ENCODE measurements around the gene ITGA1. TPM values are rescaled to one million over a fixed set of nuclear protein-coding genes. Genes with fewer than 3 reads are reported as not detected.
A peak's percentile ranks its signal among the peaks of the same experiment; 100 is the strongest.

The ITGA1 gene
- total and polyA plus RNA-seq, 2 of the 13 experiments (the other 11 are each of a cell fraction or from before 2014, with no cell fraction given) = 23.1 to 28.6 TPM

GRCh38 chr5:52787600-52788504 lies at the start of gene ITGA1, which contains the start of gene PELO (continued):
- TF ChIP-seq ZNF430 (CRISPR knock-in tag; IDR thresholded peaks at IDR 0.05) (peak; percentile 81), ZNF530 (CRISPR knock-in tag; IDR thresholded peaks at IDR 0.05; ENCODE audit: low read depth) (no peak), NCOA5 (CRISPR knock-in tag; IDR thresholded peaks at IDR 0.05) (no peak), ZNF766 (CRISPR knock-in tag; IDR thresholded peaks at IDR 0.05; ENCODE audit: borderline replicate concordance) (0 out of 2 replicates have a peak, but pooled peaks have one; percentile 19), ZNF260 (CRISPR knock-in tag; IDR thresholded peaks at IDR 0.05; ENCODE audit: borderline replicate concordance, low read depth) (no peak), HMG20A (CRISPR knock-in tag; IDR thresholded peaks at IDR 0.05; ENCODE audit: borderline replicate concordance) (no peak), AGO2 (optimal IDR thresholded peaks at IDR 0.05; ENCODE audit: low read depth, low read length) (peak; percentile 90), ZBTB38 (CRISPR knock-in tag; IDR thresholded peaks at IDR 0.05) (peak; percentile 26; the same call in 1 of the 2 replicates), PHF20 (CRISPR knock-in tag; IDR thresholded peaks at IDR 0.05) (peak; percentile 40; the same call in 1 of the 2 replicates), KAT7 (CRISPR knock-in tag; IDR thresholded peaks at IDR 0.05; ENCODE audit: borderline replicate concordance) (peak; percentile 95; the same call in 1 of the 2 replicates), ZNF761 (CRISPR knock-in tag; conservative IDR thresholded peaks at IDR 0.05) (no peak), ZNF713 (CRISPR knock-in tag; IDR thresholded peaks at IDR 0.05) (0 out of 2 replicates have a peak, but pooled peaks have one; percentile 59), ZFP1 (CRISPR knock-in tag; IDR thresholded peaks at IDR 0.05) (0 out of 2 replicates have a peak, but pooled peaks have one; percentile 21), PCBP1 (IDR thresholded peaks at IDR 0.05; ENCODE audit: borderline replicate concordance, low read depth, low read length) (no peak), MAZ (IDR thresholded peaks at IDR 0.05; ENCODE audit: borderline replicate concordance, low read depth, low read length) (peak; percentile 39; the same call in 1 of the 2 replicates), MAZ (CRISPR knock-in tag; IDR thresholded peaks at IDR 0.05; ENCODE audit: low read depth) (peak; percentile 84), GLI4 (CRISPR knock-in tag; IDR thresholded peaks at IDR 0.05; ENCODE audit: borderline replicate concordance) (0 out of 2 replicates have a peak, but pooled peaks have one; percentile 34), ZNF788 (CRISPR knock-in tag; IDR thresholded peaks at IDR 0.05; ENCODE audit: borderline replicate concordance) (peak; percentile 80; the same call in 1 of the 2 replicates)
- TF ChIP-seq, protein P1, sequence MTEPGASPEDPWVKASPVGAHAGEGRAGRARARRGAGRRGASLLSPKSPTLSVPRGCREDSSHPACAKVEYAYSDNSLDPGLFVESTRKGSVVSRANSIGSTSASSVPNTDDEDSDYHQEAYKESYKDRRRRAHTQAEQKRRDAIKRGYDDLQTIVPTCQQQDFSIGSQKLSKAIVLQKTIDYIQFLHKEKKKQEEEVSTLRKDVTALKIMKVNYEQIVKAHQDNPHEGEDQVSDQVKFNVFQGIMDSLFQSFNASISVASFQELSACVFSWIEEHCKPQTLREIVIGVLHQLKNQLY (CRISPR knock-in tag; IDR thresholded peaks at IDR 0.05) = 0 out of 2 replicates have a peak, but pooled peaks have one; percentile 48
- TF ChIP-seq, protein P2, sequence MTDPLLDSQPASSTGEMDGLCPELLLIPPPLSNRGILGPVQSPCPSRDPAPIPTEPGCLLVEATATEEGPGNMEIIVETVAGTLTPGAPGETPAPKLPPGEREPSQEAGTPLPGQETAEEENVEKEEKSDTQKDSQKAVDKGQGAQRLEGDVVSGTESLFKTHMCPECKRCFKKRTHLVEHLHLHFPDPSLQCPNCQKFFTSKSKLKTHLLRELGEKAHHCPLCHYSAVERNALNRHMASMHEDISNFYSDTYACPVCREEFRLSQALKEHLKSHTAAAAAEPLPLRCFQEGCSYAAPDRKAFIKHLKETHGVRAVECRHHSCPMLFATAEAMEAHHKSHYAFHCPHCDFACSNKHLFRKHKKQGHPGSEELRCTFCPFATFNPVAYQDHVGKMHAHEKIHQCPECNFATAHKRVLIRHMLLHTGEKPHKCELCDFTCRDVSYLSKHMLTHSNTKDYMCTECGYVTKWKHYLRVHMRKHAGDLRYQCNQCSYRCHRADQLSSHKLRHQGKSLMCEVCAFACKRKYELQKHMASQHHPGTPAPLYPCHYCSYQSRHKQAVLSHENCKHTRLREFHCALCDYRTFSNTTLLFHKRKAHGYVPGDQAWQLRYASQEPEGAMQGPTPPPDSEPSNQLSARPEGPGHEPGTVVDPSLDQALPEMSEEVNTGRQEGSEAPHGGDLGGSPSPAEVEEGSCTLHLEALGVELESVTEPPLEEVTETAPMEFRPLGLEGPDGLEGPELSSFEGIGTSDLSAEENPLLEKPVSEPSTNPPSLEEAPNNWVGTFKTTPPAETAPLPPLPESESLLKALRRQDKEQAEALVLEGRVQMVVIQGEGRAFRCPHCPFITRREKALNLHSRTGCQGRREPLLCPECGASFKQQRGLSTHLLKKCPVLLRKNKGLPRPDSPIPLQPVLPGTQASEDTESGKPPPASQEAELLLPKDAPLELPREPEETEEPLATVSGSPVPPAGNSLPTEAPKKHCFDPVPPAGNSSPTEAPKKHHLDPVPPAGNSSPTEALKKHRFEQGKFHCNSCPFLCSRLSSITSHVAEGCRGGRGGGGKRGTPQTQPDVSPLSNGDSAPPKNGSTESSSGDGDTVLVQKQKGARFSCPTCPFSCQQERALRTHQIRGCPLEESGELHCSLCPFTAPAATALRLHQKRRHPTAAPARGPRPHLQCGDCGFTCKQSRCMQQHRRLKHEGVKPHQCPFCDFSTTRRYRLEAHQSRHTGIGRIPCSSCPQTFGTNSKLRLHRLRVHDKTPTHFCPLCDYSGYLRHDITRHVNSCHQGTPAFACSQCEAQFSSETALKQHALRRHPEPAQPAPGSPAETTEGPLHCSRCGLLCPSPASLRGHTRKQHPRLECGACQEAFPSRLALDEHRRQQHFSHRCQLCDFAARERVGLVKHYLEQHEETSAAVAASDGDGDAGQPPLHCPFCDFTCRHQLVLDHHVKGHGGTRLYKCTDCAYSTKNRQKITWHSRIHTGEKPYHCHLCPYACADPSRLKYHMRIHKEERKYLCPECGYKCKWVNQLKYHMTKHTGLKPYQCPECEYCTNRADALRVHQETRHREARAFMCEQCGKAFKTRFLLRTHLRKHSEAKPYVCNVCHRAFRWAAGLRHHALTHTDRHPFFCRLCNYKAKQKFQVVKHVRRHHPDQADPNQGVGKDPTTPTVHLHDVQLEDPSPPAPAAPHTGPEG (CRISPR knock-in tag; IDR thresholded peaks at IDR 0.05) = peak; percentile 32; the same call in 1 of the 2 replicates
- TF ChIP-seq, protein P3, sequence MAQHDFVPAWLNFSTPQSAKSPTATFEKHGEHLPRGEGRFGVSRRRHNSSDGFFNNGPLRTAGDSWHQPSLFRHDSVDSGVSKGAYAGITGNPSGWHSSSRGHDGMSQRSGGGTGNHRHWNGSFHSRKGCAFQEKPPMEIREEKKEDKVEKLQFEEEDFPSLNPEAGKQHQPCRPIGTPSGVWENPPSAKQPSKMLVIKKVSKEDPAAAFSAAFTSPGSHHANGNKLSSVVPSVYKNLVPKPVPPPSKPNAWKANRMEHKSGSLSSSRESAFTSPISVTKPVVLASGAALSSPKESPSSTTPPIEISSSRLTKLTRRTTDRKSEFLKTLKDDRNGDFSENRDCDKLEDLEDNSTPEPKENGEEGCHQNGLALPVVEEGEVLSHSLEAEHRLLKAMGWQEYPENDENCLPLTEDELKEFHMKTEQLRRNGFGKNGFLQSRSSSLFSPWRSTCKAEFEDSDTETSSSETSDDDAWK (CRISPR knock-in tag; IDR thresholded peaks at IDR 0.05) = no peak

Measured in HepG2 (cell line).